ENCODE measurements around the gene MED12L. TPM values are rescaled to one million over a fixed set of nuclear protein-coding genes. Genes with fewer than 3 reads are reported as not detected.

Gene MED12L
- total RNA-seq, 1 donor, result 2.2 TPM

- H2AFZ ChIP-seq (ENCODE audit: low read length), result no peak overlapping the region
- H3K27me3 ChIP-seq (ENCODE audit: insufficient read depth, low read length), result no peaks in the 10 kb centered on the region
- H3K4me2 ChIP-seq (ENCODE audit: insufficient read depth, low read length), result peak overlapping the region; percentile 38
Observed at GRCh38 chr3:151362751-151363174, 277.3 kb downstream of the MED12L start.

GRCh38 chr3:151366993-151367392 lies 281.5 kb downstream of the MED12L start:
- Histone ChIP-seq H3K27me3 (ENCODE audit: insufficient read depth, low read length) (no peaks in the 10 kb centered on the region), H3K4me1 (ENCODE audit: insufficient read depth, low read length) (peaks cover 32% of the 10 kb centered on the region), H3K4me2 (ENCODE audit: insufficient read depth, low read length) (no peak overlapping the region), H2AFZ (ENCODE audit: low read length) (no peak overlapping the region), H3K79me2 (ENCODE audit: insufficient read depth, low read length) (no peaks in the 10 kb centered on the region), H3K36me3 (ENCODE audit: insufficient read depth, low read length) (no peaks in the 10 kb centered on the region), H3K4me3 (ENCODE audit: insufficient read depth, low read length) (no peak overlapping the region), H4K20me1 (ENCODE audit: insufficient read depth, low read length) (no peaks in the 10 kb centered on the region), H3K9me3 (ENCODE audit: low read depth, low read length) (no peaks in the 10 kb centered on the region), H3K27ac (ENCODE audit: low read depth, low read length) (no peak overlapping the region)
- DNase-seq (ENCODE audit: insufficient read length, low spot score, missing footprints), result no peak
- no peak for TF ChIP-seq CTCF (IDR thresholded peaks at IDR 0.05; ENCODE audit: extremely low read depth, low read depth, low read length)

More at GRCh38 chr3:151362751-151363174, 277.3 kb downstream of the MED12L start:
- Histone ChIP-seq H3K36me3 (ENCODE audit: insufficient read depth, low read length) (no peaks in the 10 kb centered on the region), H4K20me1 (ENCODE audit: insufficient read depth, low read length) (no peaks in the 10 kb centered on the region), H3K27ac (ENCODE audit: low read depth, low read length) (no peak overlapping the region), H3K9me3 (ENCODE audit: low read depth, low read length) (no peaks in the 10 kb centered on the region), H3K4me3 (ENCODE audit: insufficient read depth, low read length) (no peak overlapping the region), H3K4me1 (ENCODE audit: insufficient read depth, low read length) (peaks cover 19% of the 10 kb centered on the region), H3K79me2 (ENCODE audit: insufficient read depth, low read length) (no peaks in the 10 kb centered on the region)
- no peak for TF ChIP-seq CTCF (IDR thresholded peaks at IDR 0.05; ENCODE audit: extremely low read depth, low read depth, low read length)
- no peak for DNase-seq (ENCODE audit: insufficient read length, low spot score, missing footprints)

GRCh38 chr3:151367448-151367847 lies 282.0 kb downstream of the MED12L start:
- Histone ChIP-seq H3K9me3 (ENCODE audit: low read depth, low read length) (no peaks in the 10 kb centered on the region), H3K36me3 (ENCODE audit: insufficient read depth, low read length) (no peaks in the 10 kb centered on the region), H3K27ac (ENCODE audit: low read depth, low read length) (no peak overlapping the region), H3K27me3 (ENCODE audit: insufficient read depth, low read length) (no peaks in the 10 kb centered on the region), H3K4me1 (ENCODE audit: insufficient read depth, low read length) (peaks cover 32% of the 10 kb centered on the region), H4K20me1 (ENCODE audit: insufficient read depth, low read length) (no peaks in the 10 kb centered on the region), H3K79me2 (ENCODE audit: insufficient read depth, low read length) (no peaks in the 10 kb centered on the region), H2AFZ (ENCODE audit: low read length) (peak overlapping the region; percentile 9), H3K4me3 (ENCODE audit: insufficient read depth, low read length) (no peak overlapping the region), H3K4me2 (ENCODE audit: insufficient read depth, low read length) (no peak overlapping the region)
- DNase-seq (ENCODE audit: insufficient read length, low spot score, missing footprints), result no peak
- TF ChIP-seq CTCF (IDR thresholded peaks at IDR 0.05; ENCODE audit: extremely low read depth, low read depth, low read length), result peak; percentile 22

GRCh38 chr3:151371526-151371925 lies 286.1 kb downstream of the MED12L start:
- Histone ChIP-seq H3K27ac (ENCODE audit: low read depth, low read length) (peak overlapping the region; percentile 67), H3K79me2 (ENCODE audit: insufficient read depth, low read length) (no peaks in the 10 kb centered on the region), H3K9me3 (ENCODE audit: low read depth, low read length) (no peaks in the 10 kb centered on the region), H2AFZ (ENCODE audit: low read length) (no peak overlapping the region), H3K4me1 (ENCODE audit: insufficient read depth, low read length) (peaks cover 32% of the 10 kb centered on the region), H3K4me3 (ENCODE audit: insufficient read depth, low read length) (no peak overlapping the region), H3K36me3 (ENCODE audit: insufficient read depth, low read length) (no peaks in the 10 kb centered on the region), H4K20me1 (ENCODE audit: insufficient read depth, low read length) (no peaks in the 10 kb centered on the region), H3K4me2 (ENCODE audit: insufficient read depth, low read length) (peak overlapping the region; percentile 54), H3K27me3 (ENCODE audit: insufficient read depth, low read length) (no peaks in the 10 kb centered on the region)
- no peak for TF ChIP-seq CTCF (IDR thresholded peaks at IDR 0.05; ENCODE audit: extremely low read depth, low read depth, low read length)
- DNase-seq (ENCODE audit: insufficient read length, low spot score, missing footprints), result no peak
